ENCODE results near the gene RERG.

GRCh38 chr12:15206338-15206737, 14.9 kb downstream of the RERG start:
- TF ChIP-seq POLR2AphosphoS5 (IDR thresholded peaks at IDR 0.05; ENCODE audit: low read depth, low read length) (no peak), POLR2A (IDR thresholded peaks at IDR 0.05; ENCODE audit: low read depth, low read length) (no peak), POU2F2 (IDR thresholded peaks at IDR 0.05; ENCODE audit: low read depth, low read length) (no peak), TAF1 (IDR thresholded peaks at IDR 0.05; ENCODE audit: low read depth, low read length) (no peak)
